ENCODE measurements around the gene TBXA2R. TPM values are rescaled to one million over a fixed set of nuclear protein-coding genes. Genes with fewer than 3 reads are reported as not detected.

Gene TBXA2R
- total and polyA plus RNA-seq, 8 donors = 0.42 to 1.5 (median 0.73) TPM

DNA sequence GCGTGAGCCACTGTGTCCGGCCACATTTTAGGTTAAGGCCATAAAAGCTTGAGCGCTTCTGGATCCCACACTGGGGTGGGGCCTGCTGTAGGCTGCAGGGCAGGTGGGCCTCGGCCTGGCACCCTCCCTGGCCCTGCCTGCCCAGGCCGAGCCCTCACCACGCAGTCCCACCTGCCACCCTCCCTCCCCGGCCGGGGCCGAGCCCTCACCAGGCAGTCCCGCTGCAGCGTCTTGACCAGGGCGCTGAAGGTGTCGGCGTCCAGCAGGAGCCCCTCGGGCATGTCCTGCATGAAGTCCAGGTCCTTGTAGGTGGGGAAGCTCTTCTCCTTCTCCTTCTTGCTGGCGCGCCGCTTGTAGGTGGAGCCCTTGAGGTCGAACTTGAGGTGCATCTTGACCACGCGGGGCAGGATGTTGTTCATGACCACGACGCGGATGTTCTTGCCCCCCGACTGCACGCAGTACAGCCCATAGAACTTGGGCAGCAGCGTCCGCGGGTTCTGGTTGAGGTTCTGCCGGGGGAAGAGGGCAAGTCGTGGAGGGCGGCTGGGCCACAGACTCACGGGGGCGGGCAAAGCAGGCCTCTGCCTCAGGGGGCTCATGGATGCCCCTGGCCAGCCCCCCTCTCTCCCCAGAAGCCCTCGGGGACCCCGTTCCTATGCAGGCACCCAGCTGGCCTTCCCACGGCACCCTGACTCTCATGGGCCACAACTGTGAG, 46.6 kb upstream of the TBXA2R start:
- no peak overlapping the region for H3K27ac ChIP-seq
- intact Hi-C loops (cut with DNase I) = no loop called here
- DNase-seq = peak in 1 of 6 donors; percentile 60
- WGBS, 2 donors = 93 to 94% methylated on average over 37 of the region's 37 CpGs
- TF ChIP-seq, protein P1, sequence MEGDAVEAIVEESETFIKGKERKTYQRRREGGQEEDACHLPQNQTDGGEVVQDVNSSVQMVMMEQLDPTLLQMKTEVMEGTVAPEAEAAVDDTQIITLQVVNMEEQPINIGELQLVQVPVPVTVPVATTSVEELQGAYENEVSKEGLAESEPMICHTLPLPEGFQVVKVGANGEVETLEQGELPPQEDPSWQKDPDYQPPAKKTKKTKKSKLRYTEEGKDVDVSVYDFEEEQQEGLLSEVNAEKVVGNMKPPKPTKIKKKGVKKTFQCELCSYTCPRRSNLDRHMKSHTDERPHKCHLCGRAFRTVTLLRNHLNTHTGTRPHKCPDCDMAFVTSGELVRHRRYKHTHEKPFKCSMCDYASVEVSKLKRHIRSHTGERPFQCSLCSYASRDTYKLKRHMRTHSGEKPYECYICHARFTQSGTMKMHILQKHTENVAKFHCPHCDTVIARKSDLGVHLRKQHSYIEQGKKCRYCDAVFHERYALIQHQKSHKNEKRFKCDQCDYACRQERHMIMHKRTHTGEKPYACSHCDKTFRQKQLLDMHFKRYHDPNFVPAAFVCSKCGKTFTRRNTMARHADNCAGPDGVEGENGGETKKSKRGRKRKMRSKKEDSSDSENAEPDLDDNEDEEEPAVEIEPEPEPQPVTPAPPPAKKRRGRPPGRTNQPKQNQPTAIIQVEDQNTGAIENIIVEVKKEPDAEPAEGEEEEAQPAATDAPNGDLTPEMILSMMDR (IDR thresholded peaks at IDR 0.05) = no peak
- no peaks in the 10 kb centered on the region for H3K27me3 ChIP-seq
- no peaks in the 10 kb centered on the region for H3K4me1 ChIP-seq
- FAIRE-seq = no peak
- ATAC-seq = no peak
- no peak overlapping the region for H3K4me3 ChIP-seq
- no peaks in the 10 kb centered on the region for H3K9me3 ChIP-seq
- peaks cover 0 to 34% (median 0%) of the 10 kb centered on the region in 3 donors for H3K36me3 ChIP-seq

DNA sequence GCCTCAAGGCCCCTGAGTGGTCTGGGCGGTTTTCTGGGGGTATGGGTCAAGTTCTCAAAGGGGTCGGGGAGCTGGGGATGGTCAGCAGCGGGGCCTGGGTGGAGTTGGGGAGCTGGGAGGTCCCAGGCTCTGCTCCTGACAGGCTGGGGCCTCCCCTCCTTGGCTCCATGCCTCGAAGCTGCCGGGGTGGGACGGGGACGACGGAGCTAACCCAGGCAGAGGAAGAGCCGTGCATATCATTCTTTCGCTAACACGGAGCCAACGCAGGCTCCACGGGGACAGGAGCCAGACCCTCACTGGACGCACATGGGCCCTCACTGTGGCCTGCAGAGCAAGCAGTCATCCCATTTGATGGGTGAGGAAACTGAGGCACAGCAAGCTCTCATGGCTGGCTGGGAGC, 45.7 kb upstream of the TBXA2R start:
- TF ChIP-seq, protein P1 (IDR thresholded peaks at IDR 0.05) = no peak
- WGBS, 2 donors = 92 to 94% methylated on average over 14 of the region's 14 CpGs
- intact Hi-C loops (cut with DNase I) = no loop called here

DNA sequence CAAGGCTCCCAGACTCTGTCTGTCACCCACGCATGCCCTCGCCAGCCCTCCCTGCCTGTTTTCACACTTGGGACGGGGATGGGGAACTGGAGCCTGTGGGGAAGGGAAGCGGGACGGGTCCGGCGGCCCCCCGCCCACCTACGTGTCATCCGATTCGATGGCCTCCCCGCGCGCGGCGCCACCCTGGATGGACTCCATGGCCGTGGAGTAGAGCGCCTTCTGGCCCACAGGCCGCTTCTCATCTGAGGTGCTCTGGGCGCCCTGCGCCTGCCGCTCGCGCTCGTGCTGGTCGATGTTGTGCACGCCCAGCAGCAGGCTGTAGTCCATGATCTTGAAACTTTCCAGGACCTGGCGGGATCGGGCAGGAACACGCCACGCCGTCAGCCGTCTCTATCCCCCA, 45.0 kb upstream of the TBXA2R start:
- Histone ChIP-seq H3K4me1 (no peaks in the 10 kb centered on the region), H3K27ac (no peak overlapping the region), H3K4me3 (no peak overlapping the region), H3K9me3 (no peaks in the 10 kb centered on the region), H3K27me3 (no peaks in the 10 kb centered on the region), H3K36me3 (peaks cover 0 to 27% (median 0%) of the 10 kb centered on the region in 3 donors)
- WGBS, 2 donors = 96 to 97% methylated on average over 33 of the region's 33 CpGs
- peak in 1 of 6 donors; percentile 67 for DNase-seq
- TF ChIP-seq, protein P1 (IDR thresholded peaks at IDR 0.05) = no peak
- intact Hi-C loops (cut with DNase I) = no loop called here
- no peak for FAIRE-seq
- ATAC-seq = no peak

More for the DNA sequence above, 45.7 kb upstream of the TBXA2R start:
- no peak for ATAC-seq
- H3K27me3 ChIP-seq = no peaks in the 10 kb centered on the region
- no peaks in the 10 kb centered on the region for H3K9me3 ChIP-seq
- H3K27ac ChIP-seq = no peak overlapping the region
- DNase-seq = peak in 1 of 6 donors; percentile 62
- peaks cover 0 to 34% (median 0%) of the 10 kb centered on the region in 3 donors for H3K36me3 ChIP-seq
- FAIRE-seq = no peak
- no peak overlapping the region for H3K4me3 ChIP-seq
- no peaks in the 10 kb centered on the region for H3K4me1 ChIP-seq

DNA sequence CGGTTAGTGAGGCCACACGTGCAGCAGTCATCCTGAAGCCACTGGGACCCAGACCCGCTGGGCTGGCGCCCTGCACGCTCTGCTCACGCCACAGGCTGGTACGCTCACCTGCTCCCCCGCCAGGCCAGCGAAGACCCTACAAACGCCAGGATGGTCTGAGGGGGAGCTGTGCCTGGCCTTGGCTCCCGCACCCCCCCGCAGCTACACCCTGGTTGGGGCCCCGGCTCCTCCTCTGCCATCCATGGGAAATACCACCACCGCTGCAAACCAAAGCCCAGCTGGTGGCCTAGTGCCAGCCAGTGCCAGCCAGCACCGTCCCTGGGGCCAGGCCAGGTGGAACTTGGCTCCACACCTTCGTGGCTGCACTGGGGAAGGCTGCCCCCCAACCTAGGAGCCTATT, 43.2 kb upstream of the TBXA2R start:
- TF ChIP-seq, protein P1 (IDR thresholded peaks at IDR 0.05) = no peak
- intact Hi-C loops (cut with DNase I) = no loop called here
- H3K4me3 ChIP-seq = no peak overlapping the region
- H3K27me3 ChIP-seq = no peaks in the 10 kb centered on the region
- peaks cover 0 to 20% (median 0%) of the 10 kb centered on the region in 3 donors for H3K36me3 ChIP-seq
- ATAC-seq = peak in 1 of 4 donors; percentile 26
- no peak overlapping the region for H3K27ac ChIP-seq
- DNase-seq = no peak
- no peak for FAIRE-seq
- no peaks in the 10 kb centered on the region for H3K4me1 ChIP-seq
- 86 to 88% methylated on average over 16 of the region's 16 CpGs for WGBS, 2 donors
- H3K9me3 ChIP-seq = no peaks in the 10 kb centered on the region

Measured in pancreas (tissue), 10 donors.